ENCODE results near the gene SP4.

GRCh38 chr7:21462081-21462480 lies 34.2 kb downstream of the SP4 start:
- TF ChIP-seq CTCF (conservative IDR thresholded peaks at IDR 0.05; ENCODE audit: low read length), result no peak
- TF ChIP-seq EZH2phosphoT487 (IDR thresholded peaks at IDR 0.05; ENCODE audit: borderline replicate concordance, low read depth, low read length), result no peak
